Keratinocyte (primary cell): ENCODE measurements around the gene ITGA11.

ENCODE experiments used
- CTCF ChIP-seq, 3 experiments: IDR thresholded peaks in 1 of 3; conservative IDR thresholded peaks in 1 of 3; optimal IDR thresholded peaks in 1 of 3; 2 replicates in 2 of 3; 3 replicates in 1 of 3; pipeline versions ENCODE3 to v1.5.1; 2011; ENCODE audit warnings: low read length in 3 of 3, mild to moderate bottlenecking in 3 of 3, moderate library complexity in 2 of 3, control low read depth in 1 of 3, inconsistent platforms in 1 of 3; ENCODE audit not compliant: insufficient read depth in 2 of 3; ENCODE audit errors: extremely low read depth in 1 of 3
- EZH2 ChIP-seq: IDR thresholded peaks from one replicate; pipeline ENCODE4 v1.6.1; 2012; ENCODE audit warnings: inconsistent platforms, mild to moderate bottlenecking, low read length, moderate library complexity

- TF ChIP-seq EZH2 (no peak), CTCF (optimal IDR thresholded peaks at IDR 0.05 in 1 of 3, IDR thresholded peaks at IDR 0.05 in 1 of 3, conservative IDR thresholded peaks at IDR 0.05 in 1 of 3; ENCODE audit: extremely low read depth in 1 of 3, insufficient read depth in 2 of 3, low read length in 3 of 3) (no peak)
These were observed 128.2 kb downstream of the ITGA11 start for GRCh38 chr15:68303560-68304436.
